HEK293 (cell line): ENCODE results near the gene IDE.

ENCODE experiments used
- GLIS1 ChIP-seq: fragments of 450-650 bp; formaldehyde crosslinking; IDR thresholded peaks from 2 replicates; pipeline ENCODE4 v1.5.1; 2016; ENCODE audit warnings: missing biosample characterization, missing genetic modification characterization
- HOXC10 ChIP-seq: sonication (generic); formaldehyde crosslinking; IDR thresholded peaks from 2 replicates; pipeline ENCODE4 v1.8.1; 2023; ENCODE audit warnings: mild to moderate bottlenecking, missing genetic modification reagents
- PRDM1 ChIP-seq: fragments of 450-650 bp; formaldehyde crosslinking; IDR thresholded peaks from 2 replicates; pipeline ENCODE4; 2016; ENCODE audit warnings: missing biosample characterization, missing genetic modification characterization
- SALL2 ChIP-seq: fragments of 450-650 bp; formaldehyde crosslinking; IDR thresholded peaks from 2 replicates; pipeline ENCODE4 v1.5.0; 2017; ENCODE audit warnings: missing biosample characterization, mild to moderate bottlenecking, missing genetic modification characterization, borderline replicate concordance
- SETDB1 ChIP-seq: IDR thresholded peaks from one replicate; pipeline ENCODE4 v1.6.1; 2017; ENCODE audit warnings: mild to moderate bottlenecking, low read length, moderate library complexity, mixed read lengths; ENCODE audit not compliant: insufficient read length
- SP7 ChIP-seq: fragments of 450-650 bp; formaldehyde crosslinking; IDR thresholded peaks from 2 replicates; pipeline ENCODE4 v1.5.1; 2016; ENCODE audit warnings: missing biosample characterization, missing genetic modification characterization
- ZBTB21 ChIP-seq: fragments of 450-650 bp; formaldehyde crosslinking; IDR thresholded peaks from 2 replicates; pipeline ENCODE4 v1.5.1; 2017; ENCODE audit warnings: missing biosample characterization, missing genetic modification characterization
- ZNF138 ChIP-seq: fragments of 450-650 bp; formaldehyde crosslinking; IDR thresholded peaks from 2 replicates; pipeline ENCODE4 v1.5.1; 2016; ENCODE audit warnings: missing biosample characterization, missing genetic modification characterization, borderline replicate concordance
- ZNF146 ChIP-seq: fragments of 450-650 bp; formaldehyde crosslinking; IDR thresholded peaks from 2 replicates; pipeline ENCODE4 v1.5.1; 2016; ENCODE audit warnings: missing biosample characterization, missing genetic modification characterization
- ZNF174 ChIP-seq: fragments of 450-650 bp; formaldehyde crosslinking; IDR thresholded peaks from 2 replicates; pipeline ENCODE4 v1.5.0; 2017; ENCODE audit warnings: missing biosample characterization, mild to moderate bottlenecking, missing genetic modification characterization
- ZNF211 ChIP-seq: fragments of 450-650 bp; formaldehyde crosslinking; IDR thresholded peaks from 2 replicates; pipeline ENCODE4 v1.5.1; 2016; ENCODE audit warnings: low read depth, missing biosample characterization, missing genetic modification characterization
- ZNF221 ChIP-seq: fragments of 450-650 bp; formaldehyde crosslinking; IDR thresholded peaks from 2 replicates; pipeline ENCODE4 v1.5.1; 2017; ENCODE audit warnings: missing biosample characterization, missing genetic modification characterization, borderline replicate concordance
- ZNF391 ChIP-seq: fragments of 450-650 bp; formaldehyde crosslinking; IDR thresholded peaks from 2 replicates; pipeline ENCODE4 v1.5.1; 2016; ENCODE audit warnings: low read depth, missing biosample characterization, missing genetic modification characterization, borderline replicate concordance
- ZNF423 ChIP-seq: fragments of 450-650 bp; formaldehyde crosslinking; IDR thresholded peaks from 2 replicates; pipeline ENCODE4 v1.5.1; 2016; ENCODE audit warnings: missing biosample characterization, missing genetic modification characterization
- ZNF501 ChIP-seq: fragments of 450-650 bp; formaldehyde crosslinking; IDR thresholded peaks from 2 replicates; pipeline ENCODE4 v1.5.1; 2016; ENCODE audit warnings: missing biosample characterization, missing genetic modification characterization
- ZNF549 ChIP-seq: fragments of 450-650 bp; IDR thresholded peaks from 2 replicates; pipeline ENCODE4 v1.5.1; 2018; ENCODE audit warnings: missing biosample characterization, missing genetic modification characterization, mild to moderate bottlenecking, inconsistent platforms, moderate library complexity
- ZNF560 ChIP-seq: fragments of 450-650 bp; formaldehyde crosslinking; IDR thresholded peaks from 2 replicates; pipeline ENCODE4 v1.5.1; 2017; ENCODE audit warnings: missing biosample characterization, missing genetic modification characterization, borderline replicate concordance
- ZNF610 ChIP-seq: fragments of 450-650 bp; formaldehyde crosslinking; IDR thresholded peaks from 2 replicates; pipeline ENCODE4 v1.5.1; 2016; ENCODE audit warnings: missing biosample characterization, missing genetic modification characterization, borderline replicate concordance
- ZNF664 ChIP-seq: fragments of 450-650 bp; formaldehyde crosslinking; IDR thresholded peaks from 2 replicates; pipeline ENCODE4 v1.5.1; 2016; ENCODE audit warnings: missing biosample characterization, missing genetic modification characterization
- ZNF707 ChIP-seq: fragments of 450-650 bp; formaldehyde crosslinking; IDR thresholded peaks from 2 replicates; pipeline ENCODE4 v1.5.1; 2016; ENCODE audit warnings: missing biosample characterization, missing genetic modification characterization
- ZNF768 ChIP-seq: fragments of 450-650 bp; formaldehyde crosslinking; IDR thresholded peaks from 2 replicates; pipeline ENCODE4 v1.5.1; 2018; ENCODE audit warnings: missing biosample characterization, mild to moderate bottlenecking, missing genetic modification characterization
- ZNF837 ChIP-seq: fragments of 450-650 bp; formaldehyde crosslinking; IDR thresholded peaks from 2 replicates; pipeline ENCODE4 v1.5.1; 2016; ENCODE audit warnings: missing biosample characterization, missing genetic modification characterization
- TF ChIP-seq, protein P1 (sequence below): fragments of 450-650 bp; formaldehyde crosslinking; IDR thresholded peaks from 2 replicates; pipeline ENCODE4 v1.5.1; 2016; ENCODE audit warnings: missing biosample characterization, missing genetic modification characterization
- TF ChIP-seq, protein P2 (sequence below): fragments of 450-650 bp; formaldehyde crosslinking; IDR thresholded peaks from 2 replicates; pipeline ENCODE4 v1.5.1; 2016; ENCODE audit warnings: missing biosample characterization, missing genetic modification characterization, borderline replicate concordance
- TF ChIP-seq, protein P3 (sequence below): fragments of 450-650 bp; formaldehyde crosslinking; IDR thresholded peaks from 2 replicates; pipeline ENCODE4 v1.5.1; 2016; ENCODE audit warnings: missing biosample characterization, missing genetic modification characterization
- TF ChIP-seq, protein P4 (sequence below): fragments of 450-650 bp; formaldehyde crosslinking; IDR thresholded peaks from 2 replicates; pipeline ENCODE4 v1.5.1; 2017; ENCODE audit warnings: missing biosample characterization, missing genetic modification characterization
- TF ChIP-seq, protein P5 (sequence below): fragments of 450-650 bp; formaldehyde crosslinking; IDR thresholded peaks from 2 replicates; pipeline ENCODE4 v1.5.1; 2016; ENCODE audit warnings: missing biosample characterization, missing genetic modification characterization
- TF ChIP-seq, protein P6 (sequence below): fragments of 450-650 bp; formaldehyde crosslinking; IDR thresholded peaks from 2 replicates; pipeline ENCODE4 v1.5.1; 2017; ENCODE audit warnings: missing biosample characterization, missing genetic modification characterization
- TF ChIP-seq, protein P7 (sequence below): fragments of 450-650 bp; formaldehyde crosslinking; IDR thresholded peaks from 2 replicates; pipeline ENCODE4 v1.5.1; 2016; ENCODE audit warnings: missing biosample characterization, missing genetic modification characterization

Gene IDE

DNA sequence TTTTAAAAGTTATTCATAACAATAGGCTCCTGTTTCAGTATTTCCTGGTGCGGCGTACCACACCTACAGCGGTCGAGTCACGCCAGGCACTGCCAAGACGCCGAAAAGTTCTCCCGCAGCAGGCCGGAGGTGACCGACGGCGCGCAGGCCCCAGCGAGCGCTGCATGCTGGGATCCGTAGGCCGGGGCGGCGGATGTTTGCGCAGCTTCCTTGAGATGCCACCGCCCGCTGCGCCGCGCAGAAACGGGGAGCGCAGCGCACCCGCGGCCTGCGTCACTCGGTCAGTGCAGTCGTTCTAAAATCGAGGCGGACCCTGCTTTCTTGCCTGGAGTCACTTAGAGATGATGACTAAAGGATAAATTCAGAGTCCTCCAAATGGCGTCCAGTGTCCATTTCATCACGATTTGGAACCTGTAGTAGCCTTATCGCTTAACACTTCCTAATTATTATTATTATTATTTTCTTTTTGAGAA lies 17.7 kb upstream of the IDE start (continued):
- TF ChIP-seq, protein P1, sequence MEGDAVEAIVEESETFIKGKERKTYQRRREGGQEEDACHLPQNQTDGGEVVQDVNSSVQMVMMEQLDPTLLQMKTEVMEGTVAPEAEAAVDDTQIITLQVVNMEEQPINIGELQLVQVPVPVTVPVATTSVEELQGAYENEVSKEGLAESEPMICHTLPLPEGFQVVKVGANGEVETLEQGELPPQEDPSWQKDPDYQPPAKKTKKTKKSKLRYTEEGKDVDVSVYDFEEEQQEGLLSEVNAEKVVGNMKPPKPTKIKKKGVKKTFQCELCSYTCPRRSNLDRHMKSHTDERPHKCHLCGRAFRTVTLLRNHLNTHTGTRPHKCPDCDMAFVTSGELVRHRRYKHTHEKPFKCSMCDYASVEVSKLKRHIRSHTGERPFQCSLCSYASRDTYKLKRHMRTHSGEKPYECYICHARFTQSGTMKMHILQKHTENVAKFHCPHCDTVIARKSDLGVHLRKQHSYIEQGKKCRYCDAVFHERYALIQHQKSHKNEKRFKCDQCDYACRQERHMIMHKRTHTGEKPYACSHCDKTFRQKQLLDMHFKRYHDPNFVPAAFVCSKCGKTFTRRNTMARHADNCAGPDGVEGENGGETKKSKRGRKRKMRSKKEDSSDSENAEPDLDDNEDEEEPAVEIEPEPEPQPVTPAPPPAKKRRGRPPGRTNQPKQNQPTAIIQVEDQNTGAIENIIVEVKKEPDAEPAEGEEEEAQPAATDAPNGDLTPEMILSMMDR (tag by site-specific recombination): no peak; the same call in 1 of the 2 replicates
- TF ChIP-seq ZNF423 (tag by site-specific recombination) (0 out of 2 replicates have a peak, but pooled peaks have one; percentile 19), ZNF138 (no peak), ZNF221 (tag by site-specific recombination) (no peak), ZNF707 (tag by site-specific recombination) (no peak), ZNF549 (no peak), ZNF768 (tag by site-specific recombination) (no peak), ZNF391 (tag by site-specific recombination) (no peak), ZNF501 (tag by site-specific recombination) (peak; percentile 54; the same call in 1 of the 2 replicates), PRDM1 (no peak), ZNF174 (no peak), HOXC10 (no peak), ZNF664 (tag by site-specific recombination) (no peak), ZBTB21 (peak; percentile 83), SETDB1 (no peak), GLIS1 (peak; percentile 39; the same call in 1 of the 2 replicates), ZNF146 (tag by site-specific recombination) (no peak), SP7 (peak; percentile 50), ZNF610 (tag by site-specific recombination) (no peak), ZNF837 (tag by site-specific recombination) (no peak), ZNF211 (tag by site-specific recombination) (no peak), ZNF560 (tag by site-specific recombination) (no peak), SALL2 (tag by site-specific recombination) (no peak)
- TF ChIP-seq, protein P2, sequence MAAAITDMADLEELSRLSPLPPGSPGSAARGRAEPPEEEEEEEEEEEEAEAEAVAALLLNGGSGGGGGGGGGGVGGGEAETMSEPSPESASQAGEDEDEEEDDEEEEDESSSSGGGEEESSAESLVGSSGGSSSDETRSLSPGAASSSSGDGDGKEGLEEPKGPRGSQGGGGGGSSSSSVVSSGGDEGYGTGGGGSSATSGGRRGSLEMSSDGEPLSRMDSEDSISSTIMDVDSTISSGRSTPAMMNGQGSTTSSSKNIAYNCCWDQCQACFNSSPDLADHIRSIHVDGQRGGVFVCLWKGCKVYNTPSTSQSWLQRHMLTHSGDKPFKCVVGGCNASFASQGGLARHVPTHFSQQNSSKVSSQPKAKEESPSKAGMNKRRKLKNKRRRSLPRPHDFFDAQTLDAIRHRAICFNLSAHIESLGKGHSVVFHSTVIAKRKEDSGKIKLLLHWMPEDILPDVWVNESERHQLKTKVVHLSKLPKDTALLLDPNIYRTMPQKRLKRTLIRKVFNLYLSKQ (tag by site-specific recombination): no peak
- TF ChIP-seq, protein P3, sequence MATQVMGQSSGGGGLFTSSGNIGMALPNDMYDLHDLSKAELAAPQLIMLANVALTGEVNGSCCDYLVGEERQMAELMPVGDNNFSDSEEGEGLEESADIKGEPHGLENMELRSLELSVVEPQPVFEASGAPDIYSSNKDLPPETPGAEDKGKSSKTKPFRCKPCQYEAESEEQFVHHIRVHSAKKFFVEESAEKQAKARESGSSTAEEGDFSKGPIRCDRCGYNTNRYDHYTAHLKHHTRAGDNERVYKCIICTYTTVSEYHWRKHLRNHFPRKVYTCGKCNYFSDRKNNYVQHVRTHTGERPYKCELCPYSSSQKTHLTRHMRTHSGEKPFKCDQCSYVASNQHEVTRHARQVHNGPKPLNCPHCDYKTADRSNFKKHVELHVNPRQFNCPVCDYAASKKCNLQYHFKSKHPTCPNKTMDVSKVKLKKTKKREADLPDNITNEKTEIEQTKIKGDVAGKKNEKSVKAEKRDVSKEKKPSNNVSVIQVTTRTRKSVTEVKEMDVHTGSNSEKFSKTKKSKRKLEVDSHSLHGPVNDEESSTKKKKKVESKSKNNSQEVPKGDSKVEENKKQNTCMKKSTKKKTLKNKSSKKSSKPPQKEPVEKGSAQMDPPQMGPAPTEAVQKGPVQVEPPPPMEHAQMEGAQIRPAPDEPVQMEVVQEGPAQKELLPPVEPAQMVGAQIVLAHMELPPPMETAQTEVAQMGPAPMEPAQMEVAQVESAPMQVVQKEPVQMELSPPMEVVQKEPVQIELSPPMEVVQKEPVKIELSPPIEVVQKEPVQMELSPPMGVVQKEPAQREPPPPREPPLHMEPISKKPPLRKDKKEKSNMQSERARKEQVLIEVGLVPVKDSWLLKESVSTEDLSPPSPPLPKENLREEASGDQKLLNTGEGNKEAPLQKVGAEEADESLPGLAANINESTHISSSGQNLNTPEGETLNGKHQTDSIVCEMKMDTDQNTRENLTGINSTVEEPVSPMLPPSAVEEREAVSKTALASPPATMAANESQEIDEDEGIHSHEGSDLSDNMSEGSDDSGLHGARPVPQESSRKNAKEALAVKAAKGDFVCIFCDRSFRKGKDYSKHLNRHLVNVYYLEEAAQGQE (tag by site-specific recombination): no peak; the same call in 1 of the 2 replicates
- TF ChIP-seq, protein P4, sequence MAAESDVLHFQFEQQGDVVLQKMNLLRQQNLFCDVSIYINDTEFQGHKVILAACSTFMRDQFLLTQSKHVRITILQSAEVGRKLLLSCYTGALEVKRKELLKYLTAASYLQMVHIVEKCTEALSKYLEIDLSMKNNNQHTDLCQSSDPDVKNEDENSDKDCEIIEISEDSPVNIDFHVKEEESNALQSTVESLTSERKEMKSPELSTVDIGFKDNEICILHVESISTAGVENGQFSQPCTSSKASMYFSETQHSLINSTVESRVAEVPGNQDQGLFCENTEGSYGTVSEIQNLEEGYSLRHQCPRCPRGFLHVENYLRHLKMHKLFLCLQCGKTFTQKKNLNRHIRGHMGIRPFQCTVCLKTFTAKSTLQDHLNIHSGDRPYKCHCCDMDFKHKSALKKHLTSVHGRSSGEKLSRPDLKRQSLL (tag by site-specific recombination): no peak
- TF ChIP-seq, protein P5, sequence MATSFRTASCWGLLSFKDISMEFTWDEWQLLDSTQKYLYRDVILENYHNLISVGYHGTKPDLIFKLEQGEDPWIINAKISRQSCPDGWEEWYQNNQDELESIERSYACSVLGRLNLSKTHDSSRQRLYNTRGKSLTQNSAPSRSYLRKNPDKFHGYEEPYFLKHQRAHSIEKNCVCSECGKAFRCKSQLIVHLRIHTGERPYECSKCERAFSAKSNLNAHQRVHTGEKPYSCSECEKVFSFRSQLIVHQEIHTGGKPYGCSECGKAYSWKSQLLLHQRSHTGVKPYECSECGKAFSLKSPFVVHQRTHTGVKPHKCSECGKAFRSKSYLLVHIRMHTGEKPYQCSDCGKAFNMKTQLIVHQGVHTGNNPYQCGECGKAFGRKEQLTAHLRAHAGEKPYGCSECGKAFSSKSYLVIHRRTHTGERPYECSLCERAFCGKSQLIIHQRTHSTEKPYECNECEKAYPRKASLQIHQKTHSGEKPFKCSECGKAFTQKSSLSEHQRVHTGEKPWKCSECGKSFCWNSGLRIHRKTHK (tag by site-specific recombination): no peak
- TF ChIP-seq, protein P6, sequence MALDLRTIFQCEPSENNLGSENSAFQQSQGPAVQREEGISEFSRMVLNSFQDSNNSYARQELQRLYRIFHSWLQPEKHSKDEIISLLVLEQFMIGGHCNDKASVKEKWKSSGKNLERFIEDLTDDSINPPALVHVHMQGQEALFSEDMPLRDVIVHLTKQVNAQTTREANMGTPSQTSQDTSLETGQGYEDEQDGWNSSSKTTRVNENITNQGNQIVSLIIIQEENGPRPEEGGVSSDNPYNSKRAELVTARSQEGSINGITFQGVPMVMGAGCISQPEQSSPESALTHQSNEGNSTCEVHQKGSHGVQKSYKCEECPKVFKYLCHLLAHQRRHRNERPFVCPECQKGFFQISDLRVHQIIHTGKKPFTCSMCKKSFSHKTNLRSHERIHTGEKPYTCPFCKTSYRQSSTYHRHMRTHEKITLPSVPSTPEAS (tag by site-specific recombination): no peak
- TF ChIP-seq, protein P7, sequence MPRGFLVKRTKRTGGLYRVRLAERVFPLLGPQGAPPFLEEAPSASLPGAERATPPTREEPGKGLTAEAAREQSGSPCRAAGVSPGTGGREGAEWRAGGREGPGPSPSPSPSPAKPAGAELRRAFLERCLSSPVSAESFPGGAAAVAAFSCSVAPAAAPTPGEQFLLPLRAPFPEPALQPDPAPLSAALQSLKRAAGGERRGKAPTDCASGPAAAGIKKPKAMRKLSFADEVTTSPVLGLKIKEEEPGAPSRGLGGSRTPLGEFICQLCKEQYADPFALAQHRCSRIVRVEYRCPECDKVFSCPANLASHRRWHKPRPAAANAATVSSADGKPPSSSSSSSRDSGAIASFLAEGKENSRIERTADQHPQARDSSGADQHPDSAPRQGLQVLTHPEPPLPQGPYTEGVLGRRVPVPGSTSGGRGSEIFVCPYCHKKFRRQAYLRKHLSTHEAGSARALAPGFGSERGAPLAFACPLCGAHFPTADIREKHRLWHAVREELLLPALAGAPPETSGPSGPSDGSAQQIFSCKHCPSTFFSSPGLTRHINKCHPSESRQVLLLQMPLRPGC: peak; percentile 51
